HL-60/S4 treated with phorbol 12-myristate 13-acetate at 8.2 ng/mL for 4 days and 3 days (cell line): ENCODE data around the gene VCPKMT.
"Not testable (repeated sequence)": the region's sequence is repeated elsewhere in the genome, so short reads cannot be mapped to it uniquely, and the experiment has no call there.

Experiments
- in situ Hi-C: fragments of 300-500 bp; cut with MboI; formaldehyde crosslinking; loops from 2 replicates; pipeline ENCODE4 v1.15.0; 2022; ENCODE audit warnings: low sequenced_read_pairs

The VCPKMT gene

GRCh38 chr14:50094056-50094755, 22.2 kb downstream of the VCPKMT start:
- in situ Hi-C loops, result no loop called here

DNA sequence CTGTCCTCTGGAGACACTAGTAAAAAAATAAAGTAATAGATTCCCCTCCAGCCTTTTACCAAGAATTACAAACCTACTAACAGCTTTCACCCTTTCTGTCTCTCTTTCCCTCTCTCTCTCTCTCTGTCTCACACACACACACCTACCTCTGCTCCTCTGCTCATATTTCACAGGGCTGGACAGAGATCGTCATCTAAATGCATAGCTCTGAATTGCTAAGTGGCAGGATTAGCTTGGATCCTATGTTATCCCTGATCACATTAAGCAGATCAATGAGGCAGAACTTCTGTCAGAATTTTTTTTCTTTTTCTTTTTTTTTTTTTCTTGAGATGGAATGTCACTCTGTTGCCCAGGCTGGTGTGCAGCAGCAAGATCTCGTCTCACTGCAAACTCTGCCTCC, 22.9 kb downstream of the VCPKMT start:
- in situ Hi-C loops, result no loop called here

DNA sequence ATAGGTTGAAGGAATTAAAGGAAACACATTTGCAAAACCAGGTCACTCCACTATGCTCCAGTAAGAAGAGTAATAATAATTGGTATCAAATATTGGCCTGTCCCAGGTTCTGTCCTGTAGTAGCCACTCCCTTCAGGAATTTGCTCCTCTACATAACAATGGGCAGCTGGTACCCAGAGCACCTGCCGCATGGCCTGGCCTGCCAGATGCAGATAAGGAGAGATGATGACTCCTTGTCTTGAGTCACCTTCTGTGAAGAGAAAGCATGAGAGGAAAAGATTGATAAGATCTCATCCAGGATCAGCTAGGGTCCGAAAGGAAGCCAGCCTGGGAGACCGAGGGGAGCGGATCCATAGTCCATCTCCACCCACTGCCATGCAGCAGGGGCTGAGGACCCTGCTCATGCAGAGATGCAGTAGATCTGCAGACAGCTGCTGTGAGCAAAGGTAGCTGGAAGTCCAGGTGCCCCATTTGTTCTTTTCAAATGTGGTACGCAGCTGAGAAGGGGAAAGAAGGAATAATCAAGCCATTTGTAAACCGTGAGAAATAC, 24.3 kb downstream of the VCPKMT start:
- in situ Hi-C loops, result no loop called here

DNA sequence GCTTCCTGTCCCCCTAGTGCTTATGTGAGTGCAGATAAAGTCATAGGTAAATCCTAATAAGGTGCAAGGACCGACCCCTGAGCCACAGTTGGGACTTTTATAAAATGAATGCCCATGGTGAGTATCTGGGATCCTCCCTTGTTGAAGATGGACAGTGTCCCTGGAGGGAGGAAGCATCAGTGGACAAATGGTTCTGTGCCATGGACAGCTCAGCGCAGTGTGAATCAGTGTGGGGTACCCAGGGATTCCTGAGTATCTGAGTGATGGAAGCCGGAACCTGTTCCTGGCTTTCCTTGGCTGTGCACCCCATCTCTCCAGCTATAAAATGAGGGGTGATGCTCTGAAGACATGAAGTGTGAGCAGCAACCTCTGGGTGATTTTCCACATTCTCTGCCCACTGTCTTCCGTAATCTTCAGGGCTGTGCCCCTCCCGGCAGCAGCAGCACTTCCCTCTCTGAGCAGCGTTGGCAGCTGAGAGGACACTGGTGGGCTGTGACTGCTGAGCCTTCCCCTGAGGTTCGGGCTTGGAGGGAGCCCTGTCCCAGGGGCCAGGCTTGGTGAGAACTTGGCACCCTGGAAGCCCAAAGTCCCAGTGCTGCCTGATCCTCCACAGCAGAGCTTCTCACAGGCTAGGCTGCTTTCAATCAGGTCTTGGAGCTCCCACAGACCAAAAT, 25.0 kb downstream of the VCPKMT start:
- in situ Hi-C loops, result no loop called here

- in situ Hi-C loops, result no loop called here
Measured at GRCh38 chr14:50089208-50089607, 27.2 kb downstream of the VCPKMT start.

DNA sequence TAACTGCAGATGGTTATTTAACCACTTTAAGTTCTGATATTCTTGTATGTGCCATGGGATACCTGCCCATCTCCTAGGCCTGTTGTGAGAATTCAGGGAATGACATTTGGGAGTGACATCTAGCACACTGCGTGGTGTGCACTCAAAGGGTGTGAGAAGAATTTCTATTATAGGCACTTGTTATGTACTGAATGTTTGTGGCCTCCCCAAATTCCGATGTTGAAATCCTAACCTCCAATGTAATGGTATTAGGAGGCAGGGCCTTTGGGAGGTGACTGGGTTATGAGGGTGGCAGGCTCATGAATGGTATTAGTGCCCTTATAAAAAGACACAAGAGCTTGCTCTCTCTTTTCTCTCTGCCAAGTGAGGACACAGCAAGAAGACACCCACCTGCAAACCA, 27.6 kb downstream of the VCPKMT start:
- in situ Hi-C loops, result no loop called here

DNA sequence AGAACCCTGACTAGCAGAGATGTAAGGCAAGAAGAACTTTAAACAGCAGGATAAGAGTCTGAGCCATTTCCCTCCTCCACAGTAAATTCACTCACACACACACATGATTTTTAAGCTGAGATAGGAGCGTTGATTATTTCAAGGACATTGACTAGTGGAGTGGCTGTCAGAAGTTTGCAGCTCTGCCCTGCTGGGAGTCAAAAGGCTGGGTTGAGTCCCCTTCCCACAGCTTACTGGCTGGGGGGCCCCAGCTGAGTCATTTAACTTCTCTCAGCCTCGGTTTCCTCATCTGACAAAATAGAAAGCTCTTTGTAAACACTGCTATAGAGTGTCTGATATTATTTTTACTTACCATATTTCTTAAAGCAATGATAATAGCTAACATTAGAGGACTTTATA, 28.3 kb downstream of the VCPKMT start:
- in situ Hi-C loops, result no loop called here

- in situ Hi-C loops, result no loop called here
Measured at GRCh38 chr14:50087341-50088116, 28.8 kb downstream of the VCPKMT start.

DNA sequence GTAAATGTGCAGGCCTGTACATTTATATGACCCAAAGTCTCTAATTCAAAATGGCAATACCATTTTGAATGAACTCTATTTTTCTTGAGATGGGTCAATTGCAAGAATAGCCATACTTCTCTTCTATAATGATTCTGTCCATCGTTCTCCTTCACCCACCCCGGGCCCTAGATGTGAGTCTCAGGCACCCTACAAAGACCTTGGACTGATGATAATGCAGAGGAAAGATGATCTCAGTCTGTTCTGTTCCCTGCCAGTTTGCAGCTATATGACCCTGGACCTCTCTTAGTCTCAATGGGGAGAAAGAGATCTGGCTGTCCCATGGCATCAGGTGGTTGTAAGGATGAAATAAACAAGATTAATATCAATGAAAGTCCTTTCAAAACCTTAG, 30.1 kb downstream of the VCPKMT start:
- in situ Hi-C loops, result no loop called here

DNA sequence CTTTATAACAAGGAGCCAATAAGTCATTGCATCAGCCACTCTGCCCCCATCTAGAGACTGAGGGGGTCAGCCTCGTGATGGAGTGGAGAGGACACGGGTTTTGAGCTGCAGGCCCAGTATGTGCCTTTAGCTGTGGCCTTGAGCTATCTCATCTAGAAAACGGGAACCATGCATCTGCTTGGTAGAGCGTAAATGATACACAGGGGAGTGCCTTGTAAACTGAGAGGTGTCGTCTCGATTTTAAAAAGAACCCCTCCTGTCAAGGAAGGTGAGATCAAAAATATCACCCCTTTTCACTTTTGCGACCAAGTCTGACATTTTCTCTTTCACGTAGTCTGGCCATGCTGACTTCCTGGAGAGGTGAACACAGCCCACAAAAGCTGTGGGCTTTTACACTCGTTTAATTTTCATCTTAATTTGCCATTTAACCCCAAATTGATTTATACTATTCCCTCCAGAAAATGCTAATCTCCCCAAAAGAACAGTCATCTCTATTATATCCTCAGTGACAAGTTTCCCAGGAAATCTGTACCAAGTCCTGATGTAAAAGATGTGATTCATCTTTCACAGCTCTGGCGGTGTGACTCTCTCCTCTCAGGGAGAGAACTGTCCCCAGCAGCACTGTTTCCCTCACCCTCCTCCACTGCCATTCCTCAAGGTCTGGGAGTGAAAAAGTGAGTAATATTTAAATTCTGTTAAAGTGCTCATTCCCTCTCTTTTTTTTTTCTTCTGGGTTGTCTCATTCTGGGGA, 30.6 kb downstream of the VCPKMT start:
- in situ Hi-C loops, result no loop called here

DNA sequence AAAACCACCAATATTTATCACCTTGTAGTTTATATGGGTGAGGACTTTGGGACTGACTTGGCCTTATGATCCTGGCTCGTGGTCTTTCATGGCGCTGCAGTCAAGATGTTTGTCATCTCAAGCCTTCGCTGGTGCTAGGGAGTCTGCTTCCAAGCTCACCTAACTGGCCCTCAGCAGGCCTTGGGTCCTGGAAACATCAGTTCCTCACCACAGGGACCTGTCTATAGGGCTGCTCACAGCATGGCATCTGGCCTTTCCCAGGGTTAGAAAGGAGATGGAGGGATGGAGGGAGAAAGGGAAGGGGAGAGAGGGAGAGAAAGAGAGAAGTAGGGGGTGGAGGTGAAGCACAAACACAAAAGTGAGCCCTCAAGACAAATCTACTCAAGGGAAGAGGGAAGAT, 31.7 kb downstream of the VCPKMT start:
- in situ Hi-C loops, result no loop called here

GRCh38 chr14:50083467-50084337, 32.7 kb downstream of the VCPKMT start:
- in situ Hi-C loops, result no loop called here

GRCh38 chr14:50082784-50083466, 33.4 kb downstream of the VCPKMT start:
- in situ Hi-C loops, result no loop called here

- in situ Hi-C loops, result no loop called here
Measured at GRCh38 chr14:50082308-50082742, 34.0 kb downstream of the VCPKMT start.

DNA sequence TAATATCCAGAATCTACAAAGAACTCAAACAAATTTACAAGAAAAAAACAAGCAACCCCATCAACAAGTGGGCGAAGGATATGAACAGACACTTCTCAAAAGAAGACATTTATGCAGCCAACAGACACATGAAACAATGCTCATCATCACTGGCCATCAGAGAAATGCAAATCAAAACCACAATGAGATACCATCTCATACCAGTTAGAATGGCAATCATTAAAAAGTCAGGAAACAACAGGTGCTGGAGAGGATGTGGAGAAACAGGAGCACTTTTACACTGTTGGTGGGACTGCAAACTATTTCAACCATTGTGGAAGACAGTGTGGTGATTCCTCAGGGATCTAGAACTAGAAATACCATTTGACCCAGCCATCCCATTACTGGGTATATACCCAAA, 37.3 kb downstream of the VCPKMT start:
- in situ Hi-C loops, result not testable (repeated sequence)

- in situ Hi-C loops, result loop anchor here (25.0 kb wide), 1 partner anchor 186 kb away; the partner anchor contains the start of gene ARF6
Measured at GRCh38 chr14:50073663-50074062, 42.7 kb downstream of the VCPKMT start.

GRCh38 chr14:50072395-50072794, 44.0 kb downstream of the VCPKMT start:
- in situ Hi-C loops, result loop anchor here (25.0 kb wide), 1 partner anchor 185 kb away; the partner anchor contains the start of gene ARF6

DNA sequence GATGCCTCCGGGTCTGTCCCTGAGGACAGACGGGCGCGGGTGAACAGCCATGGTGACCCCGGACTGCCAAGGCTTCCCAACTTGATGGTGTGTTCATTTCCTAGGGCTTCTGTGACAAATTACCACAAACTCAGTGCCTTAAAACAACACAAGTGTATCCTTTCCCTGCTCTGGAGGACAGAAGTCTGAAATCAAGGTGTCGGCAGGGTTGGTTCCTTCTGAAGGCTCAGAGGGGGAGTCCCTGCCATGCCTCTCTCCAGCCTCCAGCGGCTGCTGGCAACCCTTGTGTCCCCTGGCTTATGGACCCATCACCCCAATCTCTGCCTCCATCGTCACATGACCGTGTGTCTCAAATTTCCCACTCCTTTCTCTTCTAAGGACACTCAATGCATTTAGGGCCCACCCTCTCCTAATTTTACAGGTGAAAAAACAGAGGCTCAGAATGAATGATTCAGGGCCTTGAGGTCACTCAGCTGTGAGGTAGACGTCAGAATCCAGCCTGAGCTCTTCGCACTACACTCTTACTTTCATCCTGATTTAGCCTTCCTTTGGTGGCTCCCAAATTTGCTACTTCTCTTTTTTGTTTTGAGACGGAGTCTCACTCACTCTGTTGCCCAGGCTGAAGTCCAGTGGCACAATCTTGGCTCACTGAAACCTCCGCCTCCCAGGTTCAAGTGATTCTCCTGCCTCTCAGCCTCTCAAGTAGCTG, 45.4 kb downstream of the VCPKMT start:
- in situ Hi-C loops, result loop anchor here (25.0 kb wide), 1 partner anchor 184 kb away; the partner anchor contains the start of gene ARF6
